Epithelial cell of esophagus (primary cell): ENCODE data around the gene SETD4.
A peak's percentile ranks its signal among the peaks of the same experiment; 100 is the strongest.
"Not testable (repeated sequence)": the region's sequence is repeated elsewhere in the genome, so short reads cannot be mapped to it uniquely, and the experiment has no call there.

Experiments
- DNase-seq: peaks from one replicate; pipeline ENCODE4 v3.0.0; 2010; ENCODE audit warnings: low read depth
- H3K4me3 ChIP-seq: 2 replicates; pipeline ENCODE4 v1.5.1; 2011; ENCODE audit warnings: mild to moderate bottlenecking, low read length, control low read depth
- TF ChIP-seq, protein P1 (sequence below): IDR thresholded peaks from 2 replicates; pipeline ENCODE4 v1.5.1; 2011; ENCODE audit warnings: low read depth, mild to moderate bottlenecking, low read length, control low read depth, inconsistent platforms; ENCODE audit not compliant: insufficient read depth; ENCODE audit errors: missing control alignments

SETD4 gene

DNA sequence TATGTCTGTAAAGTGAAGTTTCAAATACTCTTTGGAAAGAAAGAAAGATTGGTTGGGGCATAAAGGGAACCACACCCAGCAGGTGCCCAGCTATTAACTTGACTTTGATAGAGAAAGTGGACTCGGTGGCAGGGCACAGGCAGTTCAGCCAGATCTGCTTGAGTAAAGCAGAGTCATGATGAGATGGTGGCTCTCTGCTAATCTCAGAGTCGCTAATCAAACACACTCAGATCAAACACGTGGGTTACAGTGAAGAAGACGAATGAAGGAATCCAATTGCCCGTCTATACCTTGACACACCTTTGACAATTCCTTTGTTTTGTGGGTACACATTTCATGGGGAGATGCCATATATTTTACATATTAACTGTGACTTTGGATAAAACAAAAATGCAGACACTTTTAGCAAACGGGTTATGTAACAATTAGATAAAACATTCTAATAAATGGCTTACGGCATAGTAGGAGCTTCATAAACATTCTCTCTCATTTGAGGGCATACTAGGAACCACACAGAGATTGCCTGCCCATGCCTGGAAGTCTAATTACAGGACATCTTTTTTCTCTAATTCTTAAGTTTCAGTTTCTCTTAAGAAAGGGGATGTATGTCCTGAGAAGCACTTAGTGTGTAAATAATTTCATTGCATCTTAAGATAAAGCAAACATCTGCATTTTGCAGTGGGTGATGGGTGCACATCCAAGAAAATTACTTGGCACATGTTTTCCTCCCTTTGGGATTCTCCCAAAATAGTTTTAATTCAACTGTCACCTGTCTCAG lies 16.7 kb upstream of the SETD4 start:
- DNase-seq, result no peak
- TF ChIP-seq, protein P1, sequence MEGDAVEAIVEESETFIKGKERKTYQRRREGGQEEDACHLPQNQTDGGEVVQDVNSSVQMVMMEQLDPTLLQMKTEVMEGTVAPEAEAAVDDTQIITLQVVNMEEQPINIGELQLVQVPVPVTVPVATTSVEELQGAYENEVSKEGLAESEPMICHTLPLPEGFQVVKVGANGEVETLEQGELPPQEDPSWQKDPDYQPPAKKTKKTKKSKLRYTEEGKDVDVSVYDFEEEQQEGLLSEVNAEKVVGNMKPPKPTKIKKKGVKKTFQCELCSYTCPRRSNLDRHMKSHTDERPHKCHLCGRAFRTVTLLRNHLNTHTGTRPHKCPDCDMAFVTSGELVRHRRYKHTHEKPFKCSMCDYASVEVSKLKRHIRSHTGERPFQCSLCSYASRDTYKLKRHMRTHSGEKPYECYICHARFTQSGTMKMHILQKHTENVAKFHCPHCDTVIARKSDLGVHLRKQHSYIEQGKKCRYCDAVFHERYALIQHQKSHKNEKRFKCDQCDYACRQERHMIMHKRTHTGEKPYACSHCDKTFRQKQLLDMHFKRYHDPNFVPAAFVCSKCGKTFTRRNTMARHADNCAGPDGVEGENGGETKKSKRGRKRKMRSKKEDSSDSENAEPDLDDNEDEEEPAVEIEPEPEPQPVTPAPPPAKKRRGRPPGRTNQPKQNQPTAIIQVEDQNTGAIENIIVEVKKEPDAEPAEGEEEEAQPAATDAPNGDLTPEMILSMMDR, result no peak
- H3K4me3 ChIP-seq, result no peak overlapping the region

DNA sequence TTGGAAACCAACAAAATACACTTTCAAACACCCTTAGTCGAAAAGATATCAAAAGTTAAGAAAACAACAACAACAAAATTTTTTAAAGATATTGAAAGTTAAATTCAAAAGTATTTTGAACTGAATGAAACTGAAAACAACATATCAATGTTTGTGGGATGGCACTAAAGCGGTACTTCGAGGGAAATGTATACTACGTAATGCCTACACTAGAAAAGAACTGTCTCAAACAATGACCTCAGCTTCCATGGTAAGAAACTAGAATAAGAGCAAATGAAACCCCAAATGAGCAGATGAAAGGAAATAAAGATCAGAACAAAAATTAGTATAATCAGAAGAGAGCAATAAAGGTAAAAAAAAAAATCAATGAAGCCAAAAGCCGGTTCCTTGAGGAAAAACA lies 15.6 kb upstream of the SETD4 start:
- H3K4me3 ChIP-seq, result no peak overlapping the region
- TF ChIP-seq, protein P1, result no peak
- DNase-seq, result no peak

DNA sequence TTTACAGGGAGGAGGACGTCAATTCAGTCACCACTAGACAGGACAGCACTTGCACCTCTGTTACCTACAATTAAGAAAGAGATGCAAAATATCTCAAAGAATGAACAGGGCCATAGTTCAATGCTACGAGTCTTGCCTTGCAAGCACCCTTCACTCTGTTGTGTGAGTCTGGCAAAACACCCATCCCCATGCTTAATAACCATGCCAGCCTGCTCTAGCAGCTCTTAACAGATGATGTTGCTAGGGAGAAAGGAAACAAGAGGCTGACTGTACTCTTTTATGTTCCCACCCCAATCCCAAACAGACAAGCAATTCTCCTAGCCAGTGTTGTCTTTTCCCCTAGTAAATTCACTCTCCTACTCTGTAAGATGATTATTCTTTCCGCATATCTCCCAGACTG lies 14.8 kb upstream of the SETD4 start:
- DNase-seq, result peak; percentile 42
- no peak overlapping the region for H3K4me3 ChIP-seq
- TF ChIP-seq, protein P1, result no peak

DNA sequence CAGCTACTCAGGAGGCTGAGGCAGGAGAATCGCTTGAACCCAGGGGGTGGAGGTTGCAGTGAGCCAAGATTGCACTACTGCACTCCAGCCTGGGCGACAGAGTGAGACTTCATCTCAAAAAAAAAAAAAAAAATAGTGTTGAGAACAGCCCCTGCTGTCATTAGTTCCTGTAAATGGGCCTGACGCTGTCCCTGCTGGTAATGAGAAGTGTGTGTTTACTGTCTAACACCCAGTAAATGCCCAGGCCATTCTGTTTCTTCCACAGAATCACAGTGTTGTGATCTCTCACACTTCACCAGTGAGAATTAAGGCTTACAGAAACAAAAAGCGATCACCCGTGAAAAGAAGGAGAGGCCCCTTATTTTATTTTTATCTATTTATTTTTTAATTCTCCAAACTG lies 13.6 kb upstream of the SETD4 start:
- H3K4me3 ChIP-seq, DNase-seq: not testable (repeated sequence)

DNA sequence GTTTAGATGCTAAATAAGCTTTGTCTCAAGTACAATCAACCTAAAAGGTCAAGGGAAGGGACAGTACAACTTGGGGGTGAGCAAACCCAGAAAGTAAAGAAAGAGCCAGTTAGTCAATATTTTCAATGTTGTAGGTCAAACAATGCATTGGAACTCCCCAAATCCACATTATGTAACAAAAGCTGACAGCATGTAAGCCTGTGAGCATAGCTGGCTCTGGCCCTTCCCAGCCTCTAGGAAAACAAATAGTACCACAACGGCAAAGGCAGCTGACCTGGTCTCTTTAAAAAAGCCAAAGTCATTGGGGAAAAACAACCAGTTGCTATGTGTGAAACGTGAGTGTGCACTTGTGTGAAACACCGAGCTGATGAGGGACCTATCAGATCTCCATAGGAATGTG lies 12.9 kb upstream of the SETD4 start:
- TF ChIP-seq, protein P1, result no peak
- DNase-seq, result no peak
- peak overlapping the region; percentile 14 for H3K4me3 ChIP-seq

DNA sequence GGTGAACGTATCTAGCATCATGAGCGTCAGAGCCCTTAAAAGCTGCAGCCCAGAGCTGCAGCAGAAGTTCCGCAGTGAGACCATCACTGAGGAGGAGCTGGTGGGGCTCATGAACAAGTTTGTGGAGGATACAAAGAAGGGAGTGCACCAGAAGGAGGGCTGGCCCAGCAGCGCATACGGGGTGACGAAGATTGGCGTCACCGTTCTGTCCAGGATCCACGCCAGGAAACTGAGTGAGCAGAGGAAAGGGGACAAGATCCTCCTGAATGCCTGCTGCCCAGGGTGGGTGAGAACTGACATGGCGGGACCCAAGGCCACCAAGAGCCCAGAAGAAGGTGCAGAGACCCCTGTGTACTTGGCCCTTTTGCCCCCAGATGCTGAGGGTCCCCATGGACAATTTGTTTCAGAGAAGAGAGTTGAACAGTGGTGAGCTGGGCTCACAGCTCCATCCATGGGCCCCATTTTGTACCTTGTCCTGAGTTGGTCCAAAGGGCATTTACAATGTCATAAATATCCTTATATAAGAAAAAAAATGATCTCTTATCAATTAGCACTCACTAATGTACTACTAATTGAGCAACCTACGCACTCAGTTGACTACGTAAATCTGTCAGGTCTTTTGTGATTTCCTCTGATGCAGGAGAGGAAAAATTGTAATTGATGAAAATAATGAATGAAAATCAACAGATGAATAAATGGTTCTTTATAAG lies 12.3 kb upstream of the SETD4 start:
- no peak for DNase-seq
- peak overlapping the region; percentile 70 for H3K4me3 ChIP-seq
- TF ChIP-seq, protein P1, result no peak

DNA sequence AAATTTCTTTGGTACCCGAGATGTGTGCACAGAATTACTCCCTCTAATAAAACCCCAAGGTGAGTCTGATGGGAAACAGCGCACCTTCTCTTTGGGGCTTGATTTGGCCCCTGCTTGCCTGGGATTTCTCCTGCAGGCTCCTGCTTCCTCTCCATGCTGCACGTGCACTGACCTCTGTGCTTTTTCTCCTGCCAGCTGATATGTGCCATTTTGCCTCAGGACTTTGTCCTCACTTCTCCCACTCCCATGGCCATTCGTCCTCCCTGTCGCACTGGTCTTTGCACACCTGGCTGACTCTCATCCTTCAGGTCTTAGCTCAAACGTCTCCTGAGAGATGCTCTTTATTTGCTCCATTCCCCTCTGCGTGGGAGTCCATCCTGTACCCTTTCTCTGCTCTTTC lies 10.7 kb upstream of the SETD4 start:
- peak overlapping the region; percentile 70 for H3K4me3 ChIP-seq
- DNase-seq, result no peak
- TF ChIP-seq, protein P1, result no peak
